OCI-LY3 (cell line): Measurements from ENCODE around the gene PIK3AP1.
A peak's percentile ranks its signal among the peaks of the same experiment; 100 is the strongest.
"Not testable (repeated sequence)": the region's sequence is repeated elsewhere in the genome, so short reads cannot be mapped to it uniquely, and the experiment has no call there.

Experiments
- H2AFZ ChIP-seq: fragments of 200-600, 300-600 bp; shearing (Covaris generic); 2 replicates; pipeline ENCODE4 v1.6.0; 2014; ENCODE audit warnings: antibody characterized with exemption, low read depth, low read length
- H3K27ac ChIP-seq: fragments of 200-600, 300-600 bp; sonication (generic); 2 replicates; pipeline ENCODE4 v1.5.1; 2014; ENCODE audit warnings: mild to moderate bottlenecking, low read length, moderate library complexity, mixed read lengths
- H3K27me3 ChIP-seq: fragments of 200-600, 300-600 bp; sonication (generic); 2 replicates; pipeline ENCODE4 v1.6.1; 2014; ENCODE audit warnings: low read depth, low read length, mixed read lengths
- H3K36me3 ChIP-seq: fragments of 200-600, 300-600 bp; sonication (generic); replicated peaks from 2 replicates; pipeline ENCODE3; 2014; ENCODE audit warnings: low read depth, low read length, mixed read lengths
- H3K4me1 ChIP-seq: fragments of 300-600, 200-600 bp; sonication (generic); 2 replicates; pipeline ENCODE4 v1.6.1; 2014; ENCODE audit warnings: low read length, mixed read lengths
- H3K4me2 ChIP-seq: fragments of 200-600, 300-600 bp; sonication (generic); 2 replicates; pipeline ENCODE4 v1.6.1; 2014; ENCODE audit warnings: low read length, mixed read lengths
- H3K4me3 ChIP-seq: fragments of 300-600, 200-600 bp; sonication (generic); 2 replicates; pipeline ENCODE4 v1.5.1; 2014; ENCODE audit warnings: antibody characterized with exemption, mild to moderate bottlenecking, low read length, moderate library complexity
- H3K79me2 ChIP-seq: fragments of 300-600, 200-600 bp; shearing (Covaris generic); 2 replicates; pipeline ENCODE4 v1.6.1; 2014; ENCODE audit warnings: mild to moderate bottlenecking, low read length, mixed read lengths
- H3K9ac ChIP-seq: fragments of 300-600, 200-600 bp; shearing (Covaris generic); 2 replicates; pipeline ENCODE4 v1.6.0; 2014; ENCODE audit warnings: mild to moderate bottlenecking, low read length, moderate library complexity
- H3K9me3 ChIP-seq: fragments of 200-600, 300-600 bp; shearing (Covaris generic); 2 replicates; pipeline ENCODE4 v1.6.1; 2014; ENCODE audit warnings: low read length, mixed read lengths; ENCODE audit not compliant: insufficient read depth
- H4K20me1 ChIP-seq: fragments of 200-600, 300-600 bp; sonication (generic); 2 replicates; pipeline ENCODE4 v1.6.1; 2016; ENCODE audit warnings: low read length, mixed read lengths; ENCODE audit not compliant: insufficient read depth
- EZH2phosphoT487 ChIP-seq: fragments of 200-600 bp; shearing (Covaris generic); IDR thresholded peaks from 2 replicates; pipeline ENCODE4 v1.6.1; 2018; ENCODE audit warnings: antibody characterized with exemption, mixed run types, low read depth
- TF ChIP-seq, protein P1 (sequence below): fragments of 200-600, 300-600 bp; sonication (generic); IDR thresholded peaks from 2 replicates; pipeline ENCODE4 v1.5.1; 2014; ENCODE audit warnings: antibody characterized with exemption, low read length, low read depth

PIK3AP1 gene

DNA sequence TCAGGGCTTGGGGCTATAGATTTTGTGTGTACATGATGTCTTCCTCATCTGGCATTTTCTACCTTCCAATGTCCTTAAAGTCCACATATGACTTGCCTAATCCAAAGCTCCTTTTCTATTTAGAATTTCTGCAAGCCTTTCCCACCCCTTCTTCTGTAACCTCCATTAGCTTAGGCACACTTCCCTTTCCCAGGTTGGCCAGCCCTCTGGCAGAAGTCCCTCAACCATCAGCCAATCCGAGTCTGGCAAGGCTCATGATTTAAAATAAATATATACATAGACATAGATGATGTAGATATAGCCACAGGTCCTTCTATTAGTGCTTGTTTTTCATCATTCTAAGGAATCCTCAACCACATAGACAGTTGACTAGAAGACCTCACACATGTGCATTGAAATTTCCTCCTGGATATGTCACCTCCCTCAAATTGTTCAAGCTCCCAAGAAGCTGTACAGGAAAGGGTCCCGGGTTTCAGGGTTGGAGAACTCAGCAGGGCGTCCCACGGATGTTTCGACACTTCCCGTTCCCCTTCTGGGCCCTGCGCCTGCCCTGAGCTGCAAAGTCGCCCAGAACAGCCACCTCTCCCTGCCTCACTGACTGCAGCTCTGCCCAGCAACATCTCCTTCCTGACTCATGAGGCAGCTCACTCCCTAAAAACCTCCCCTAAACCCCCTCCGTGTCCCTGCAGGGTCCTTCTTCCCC, 20.4 kb upstream of the PIK3AP1 start:
- Histone ChIP-seq H3K36me3 (no peaks in the 10 kb centered on the region), H3K9ac (no peak overlapping the region), H3K27ac (no peak overlapping the region), H2AFZ (no peak overlapping the region), H3K9me3 (no peaks in the 10 kb centered on the region), H3K79me2 (no peaks in the 10 kb centered on the region), H3K4me3 (no peak overlapping the region), H3K4me1 (peaks cover 20% of the 10 kb centered on the region), H3K4me2 (no peak overlapping the region), H3K27me3 (no peaks in the 10 kb centered on the region), H4K20me1 (no peaks in the 10 kb centered on the region)
- TF ChIP-seq, protein P1, sequence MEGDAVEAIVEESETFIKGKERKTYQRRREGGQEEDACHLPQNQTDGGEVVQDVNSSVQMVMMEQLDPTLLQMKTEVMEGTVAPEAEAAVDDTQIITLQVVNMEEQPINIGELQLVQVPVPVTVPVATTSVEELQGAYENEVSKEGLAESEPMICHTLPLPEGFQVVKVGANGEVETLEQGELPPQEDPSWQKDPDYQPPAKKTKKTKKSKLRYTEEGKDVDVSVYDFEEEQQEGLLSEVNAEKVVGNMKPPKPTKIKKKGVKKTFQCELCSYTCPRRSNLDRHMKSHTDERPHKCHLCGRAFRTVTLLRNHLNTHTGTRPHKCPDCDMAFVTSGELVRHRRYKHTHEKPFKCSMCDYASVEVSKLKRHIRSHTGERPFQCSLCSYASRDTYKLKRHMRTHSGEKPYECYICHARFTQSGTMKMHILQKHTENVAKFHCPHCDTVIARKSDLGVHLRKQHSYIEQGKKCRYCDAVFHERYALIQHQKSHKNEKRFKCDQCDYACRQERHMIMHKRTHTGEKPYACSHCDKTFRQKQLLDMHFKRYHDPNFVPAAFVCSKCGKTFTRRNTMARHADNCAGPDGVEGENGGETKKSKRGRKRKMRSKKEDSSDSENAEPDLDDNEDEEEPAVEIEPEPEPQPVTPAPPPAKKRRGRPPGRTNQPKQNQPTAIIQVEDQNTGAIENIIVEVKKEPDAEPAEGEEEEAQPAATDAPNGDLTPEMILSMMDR = no peak
- TF ChIP-seq EZH2phosphoT487 = no peak

DNA sequence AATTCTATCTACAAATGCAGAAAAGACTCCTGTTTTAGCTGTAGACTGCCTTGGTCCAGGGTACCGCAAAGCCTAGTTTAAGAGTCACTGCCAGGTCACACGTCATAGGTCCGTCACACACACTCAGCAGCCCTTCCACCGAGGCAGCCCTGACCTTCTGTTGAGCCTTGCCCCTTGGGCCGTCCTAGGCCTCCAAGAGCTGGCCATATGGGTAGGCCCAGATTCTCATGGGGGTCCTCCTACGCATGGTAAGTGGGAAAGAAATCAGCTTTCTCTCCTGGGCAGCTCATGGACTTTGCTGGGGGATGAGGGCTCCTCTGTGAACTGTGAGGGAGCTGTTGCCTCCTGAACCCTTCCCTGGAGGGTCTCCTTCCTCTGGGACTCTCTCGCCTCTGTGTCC, 19.8 kb upstream of the PIK3AP1 start:
- Histone ChIP-seq H3K4me2 (no peak overlapping the region), H3K9me3 (no peaks in the 10 kb centered on the region), H3K9ac (no peak overlapping the region), H3K4me1 (peaks cover 20% of the 10 kb centered on the region), H4K20me1 (no peaks in the 10 kb centered on the region), H3K27me3 (no peaks in the 10 kb centered on the region), H2AFZ (no peak overlapping the region), H3K27ac (no peak overlapping the region), H3K4me3 (no peak overlapping the region), H3K36me3 (no peaks in the 10 kb centered on the region), H3K79me2 (no peaks in the 10 kb centered on the region)
- TF ChIP-seq, protein P1 = no peak

- H3K79me2 ChIP-seq, H3K4me3 ChIP-seq, H4K20me1 ChIP-seq, H2AFZ ChIP-seq, H3K36me3 ChIP-seq, H3K9me3 ChIP-seq, H3K27ac ChIP-seq, H3K9ac ChIP-seq, H3K27me3 ChIP-seq: not testable (repeated sequence)
- Histone ChIP-seq H3K4me1 (peaks cover 12% of the 10 kb centered on the region), H3K4me2 (peak overlapping the region; percentile 41; the same call in 1 of the 2 replicates)
Observed at GRCh38 chr10:96737307-96737902, 17.1 kb upstream of the PIK3AP1 start.

DNA sequence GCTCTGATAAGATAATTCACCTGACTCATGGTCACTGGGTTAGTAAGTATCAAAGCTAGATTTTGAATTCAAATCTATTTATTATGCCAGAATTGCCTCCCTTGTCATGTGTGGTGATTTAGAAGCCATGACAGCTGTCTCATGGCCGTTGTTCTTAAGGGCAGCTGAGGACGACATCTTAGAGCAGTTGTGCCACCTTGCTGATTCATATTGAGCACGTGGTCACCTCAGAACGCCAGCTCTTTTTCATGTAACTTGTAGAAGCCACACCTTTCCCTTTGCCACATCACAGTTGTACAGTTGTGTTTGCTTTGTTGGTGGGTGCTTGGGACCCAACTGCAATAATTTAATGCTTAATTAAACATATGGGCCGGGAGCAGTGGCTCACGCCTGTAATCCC, 4.3 kb upstream of the PIK3AP1 start:
- H3K79me2 ChIP-seq = peaks cover 2% of the 10 kb centered on the region; the same call in 1 of the 2 replicates
- H3K27ac ChIP-seq = no peak overlapping the region
- H3K4me1 ChIP-seq = peaks cover 21% of the 10 kb centered on the region
- H4K20me1 ChIP-seq = no peaks in the 10 kb centered on the region
- no peak overlapping the region for H3K4me3 ChIP-seq
- no peak overlapping the region for H3K9ac ChIP-seq
- no peaks in the 10 kb centered on the region for H3K27me3 ChIP-seq
- no peaks in the 10 kb centered on the region for H3K9me3 ChIP-seq
- no peak overlapping the region for H3K4me2 ChIP-seq
- TF ChIP-seq, protein P1 = no peak
- TF ChIP-seq EZH2phosphoT487 = no peak
- H3K36me3 ChIP-seq = no peaks in the 10 kb centered on the region
- no peak overlapping the region for H2AFZ ChIP-seq
